HepG2 (cell line): Measurements from ENCODE around the gene GINM1. TPM values are rescaled to one million over a fixed set of nuclear protein-coding genes. Genes with fewer than 3 reads are reported as not detected.

Experiments
- AFF4 ChIP-seq: sonication (generic); formaldehyde crosslinking; IDR thresholded peaks from 2 replicates; pipeline ENCODE4 v1.4.0; 2020; ENCODE audit warnings: missing genetic modification reagents
- AHR ChIP-seq: IDR thresholded peaks from 2 replicates; pipeline ENCODE4 v1.6.1; 2018; ENCODE audit warnings: missing genetic modification reagents, missing compliant biosample characterization
- ETV6 ChIP-seq: sonication (generic); formaldehyde crosslinking; conservative IDR thresholded peaks from 2 replicates; pipeline ENCODE4 v1.4.0; 2020; ENCODE audit warnings: missing genetic modification reagents
- GABPB1 ChIP-seq: IDR thresholded peaks from 2 replicates; pipeline ENCODE4 v1.6.1; 2016; ENCODE audit warnings: mild to moderate bottlenecking, missing genetic modification reagents, moderate library complexity, missing compliant biosample characterization
- HIVEP1 ChIP-seq: sonication (generic); formaldehyde crosslinking; IDR thresholded peaks from 2 replicates; pipeline ENCODE4 v1.4.0; 2020; ENCODE audit warnings: mild to moderate bottlenecking, missing genetic modification reagents
- HNRNPK ChIP-seq: fragments of 200-400 bp; formaldehyde crosslinking; IDR thresholded peaks from 2 replicates; pipeline ENCODE4 v1.6.1; 2018; ENCODE audit warnings: low read length, low read depth, moderate library complexity, mild to moderate bottlenecking; ENCODE audit not compliant: poor library complexity, severe bottlenecking
- JDP2 ChIP-seq: sonication (generic); formaldehyde crosslinking; IDR thresholded peaks from 2 replicates; pipeline ENCODE4 v1.8.1; 2022; ENCODE audit warnings: missing genetic modification reagents, borderline replicate concordance
- KAT8 ChIP-seq: IDR thresholded peaks from 2 replicates; pipeline ENCODE4 v1.6.1; 2016; ENCODE audit warnings: missing genetic modification reagents, missing compliant biosample characterization
- MTF2 ChIP-seq: sonication (generic); formaldehyde crosslinking; IDR thresholded peaks from 2 replicates; pipeline ENCODE4 v1.5.0; 2020; ENCODE audit warnings: missing genetic modification reagents, borderline replicate concordance
- NR2F2 ChIP-seq: IDR thresholded peaks from 2 replicates; pipeline ENCODE4 v1.6.1; 2012; ENCODE audit warnings: low read depth, inconsistent platforms, borderline replicate concordance
- POGK ChIP-seq: sonication (generic); formaldehyde crosslinking; conservative IDR thresholded peaks from 2 replicates; pipeline ENCODE4 v1.8.0; 2022; ENCODE audit warnings: mild to moderate bottlenecking, moderate library complexity, missing genetic modification reagents
- SATB2 ChIP-seq: sonication (generic); formaldehyde crosslinking; IDR thresholded peaks from 2 replicates; pipeline ENCODE4 v1.5.0; 2020; ENCODE audit warnings: missing genetic modification reagents
- SUZ12 ChIP-seq: fragments of 150-350 bp; IDR thresholded peaks from 2 replicates; pipeline ENCODE4 v1.6.1; 2014; ENCODE audit warnings: low read depth, low read length
- SYNCRIP ChIP-seq: fragments of 200-400 bp; formaldehyde crosslinking; IDR thresholded peaks from 2 replicates; pipeline ENCODE4 v1.6.1; 2018; ENCODE audit warnings: mild to moderate bottlenecking, low read depth, low read length; ENCODE audit not compliant: insufficient read depth
- TEAD2 ChIP-seq: sonication (generic); formaldehyde crosslinking; IDR thresholded peaks from 2 replicates; pipeline ENCODE4 v1.9.0; 2021; ENCODE audit warnings: missing genetic modification reagents
- ZKSCAN5 ChIP-seq: sonication (generic); formaldehyde crosslinking; IDR thresholded peaks from 2 replicates; pipeline ENCODE4 v1.5.1; 2020; ENCODE audit warnings: mild to moderate bottlenecking, missing genetic modification reagents
- ZNF121 ChIP-seq: sonication (generic); formaldehyde crosslinking; IDR thresholded peaks from 2 replicates; pipeline ENCODE4 v1.5.0; 2020; ENCODE audit warnings: mild to moderate bottlenecking, missing genetic modification reagents
- ZNF33B ChIP-seq: sonication (generic); formaldehyde crosslinking; IDR thresholded peaks from 2 replicates; pipeline ENCODE4 v1.5.1; 2020; ENCODE audit warnings: mild to moderate bottlenecking, missing genetic modification reagents
- ZNF589 ChIP-seq: sonication (generic); formaldehyde crosslinking; conservative IDR thresholded peaks from 2 replicates; pipeline ENCODE4 v1.8.0; 2022; ENCODE audit warnings: mild to moderate bottlenecking, moderate library complexity, missing genetic modification reagents
- ZNF703 ChIP-seq: sonication (generic); formaldehyde crosslinking; IDR thresholded peaks from 2 replicates; pipeline ENCODE4 v1.5.1; 2020; ENCODE audit warnings: missing genetic modification reagents, mild to moderate bottlenecking, moderate library complexity, borderline replicate concordance
- ZNF768 ChIP-seq: sonication (generic); formaldehyde crosslinking; IDR thresholded peaks from 2 replicates; pipeline ENCODE4 v1.4.0; 2020; ENCODE audit warnings: missing genetic modification reagents
- ZNF792 ChIP-seq: IDR thresholded peaks from 2 replicates; pipeline ENCODE4 v1.6.1; 2016
- ZNF839 ChIP-seq: sonication (generic); formaldehyde crosslinking; IDR thresholded peaks from 2 replicates; pipeline ENCODE4 v1.4.0; 2020; ENCODE audit warnings: missing genetic modification reagents, mild to moderate bottlenecking, borderline replicate concordance
- ZSCAN22 ChIP-seq: sonication (generic); formaldehyde crosslinking; IDR thresholded peaks from 2 replicates; pipeline ENCODE4 v1.4.0; 2020; ENCODE audit warnings: mild to moderate bottlenecking, missing genetic modification reagents
- polyA plus RNA-seq, 8 experiments: library from polyadenylated mRNA; depleted of rRNA in 3 of 8; stranded (reverse) in 7 of 8; unstranded in 1 of 8; fragments of >200 nt; fragmentation: Illumina TruSeq in 4 of 8; extraction: Trizol in 4 of 8; gene quantifications; 2 replicates each; pipeline versions ENCODE4 v1.2.1 to v1.2.3, GENCODE V29; 2011 to 2016; ENCODE audit warnings: low read depth in 4 of 8, missing spikeins in 1 of 8, mixed read lengths in 1 of 8; ENCODE audit not compliant: insufficient read depth in 1 of 8
- total RNA-seq, 5 experiments: library from RNA; depleted of rRNA; stranded (reverse); fragments of >200 nt; fragmentation: Illumina TruSeq; extraction: Trizol; gene quantifications; 2 replicates each; pipeline ENCODE4 v1.2.3, GENCODE V29; 2016; ENCODE audit warnings: low read depth in 1 of 5

The GINM1 gene
- total and polyA plus RNA-seq, 2 of the 13 experiments (the other 11 are each of a cell fraction or from before 2014, with no cell fraction given) = 19.4 to 27.5 TPM

GRCh38 chr6:149566410-149567193 lies 427 bp downstream of the GINM1 start (continued):
- TF ChIP-seq ZNF703 (peak; percentile 96; the same call in 1 of the 2 replicates), ZNF121 (CRISPR knock-in tag) (no peak), SYNCRIP (no peak), ZNF589 (CRISPR knock-in tag) (0 out of 2 replicates have a peak, but pooled peaks have one; percentile 33), AHR (CRISPR knock-in tag) (no peak; the same call in 1 of the 2 replicates), ZNF839 (no peak), POGK (CRISPR knock-in tag) (peak; percentile 60), GABPB1 (CRISPR knock-in tag) (peak; percentile 70; the same call in 1 of the 2 replicates), AFF4 (CRISPR knock-in tag) (no peak), SUZ12 (no peak), JDP2 (CRISPR knock-in tag) (no peak), ETV6 (CRISPR knock-in tag) (no peak), HIVEP1 (CRISPR knock-in tag) (peak; percentile 84), TEAD2 (no peak), ZNF33B (CRISPR knock-in tag) (peak; percentile 66; the same call in 1 of the 2 replicates), SATB2 (CRISPR knock-in tag) (no peak), HNRNPK (peak; percentile 82), ZKSCAN5 (CRISPR knock-in tag) (no peak), ZSCAN22 (CRISPR knock-in tag) (no peak), NR2F2 (no peak), MTF2 (CRISPR knock-in tag) (0 out of 2 replicates have a peak, but pooled peaks have one; percentile 70), ZNF792 (CRISPR knock-in tag) (peak; percentile 48), KAT8 (CRISPR knock-in tag) (0 out of 2 replicates have a peak, but pooled peaks have one; percentile 20), ZNF768 (CRISPR knock-in tag) (peak; percentile 63)
